Liver (tissue), 9 donors: Measurements from ENCODE around the gene SLCO2A1. TPM values are rescaled to one million over a fixed set of nuclear protein-coding genes. Genes with fewer than 3 reads are reported as not detected.

Experiments
- DNase-seq: peaks from one replicate; pipeline ENCODE4 v3.0.0-alpha.2; 2017; ENCODE audit warnings: low spot score
- H3K27ac ChIP-seq, 2 donors: one replicate each; pipeline ENCODE4 v1.7.0; 2013; ENCODE audit warnings: inconsistent platforms in 2 of 2, low read length in 2 of 2, control low read depth in 1 of 2, low read depth in 1 of 2, mild to moderate bottlenecking in 1 of 2
- H3K27me3 ChIP-seq, 4 donors: one replicate each; pipeline versions ENCODE4 v1.6.1 to v1.7.0; 2013; ENCODE audit warnings: low read length in 3 of 4, inconsistent platforms in 1 of 4, mild to moderate bottlenecking in 1 of 4, moderate library complexity in 1 of 4; ENCODE audit not compliant: control insufficient read depth in 4 of 4, insufficient read depth in 4 of 4
- H3K36me3 ChIP-seq, 4 donors: one replicate each; pipeline versions ENCODE4 v1.6.1 to v1.7.0; 2013; ENCODE audit warnings: low read length in 3 of 4, mild to moderate bottlenecking in 3 of 4, low read depth in 1 of 4, moderate library complexity in 1 of 4; ENCODE audit not compliant: control insufficient read depth in 4 of 4, insufficient read depth in 3 of 4
- H3K4me1 ChIP-seq, 4 donors: one replicate each; pipeline versions ENCODE4 v1.6.1 to v1.7.0; 2013; ENCODE audit warnings: low read length in 3 of 4, mild to moderate bottlenecking in 3 of 4, moderate library complexity in 1 of 4; ENCODE audit not compliant: control insufficient read depth in 4 of 4, insufficient read depth in 4 of 4
- H3K4me3 ChIP-seq, 3 donors: one replicate each; pipeline versions ENCODE4 v1.6.1 to v1.7.0; 2013; ENCODE audit warnings: low read length in 3 of 3, control low read depth in 1 of 3, low read depth in 1 of 3, mild to moderate bottlenecking in 1 of 3
- H3K9ac ChIP-seq, 2 donors: one replicate each; pipeline ENCODE4 v1.7.0; 2013; ENCODE audit warnings: low read length in 2 of 2, mild to moderate bottlenecking in 2 of 2, moderate library complexity in 2 of 2, control low read depth in 1 of 2, low read depth in 1 of 2
- H3K9me3 ChIP-seq, 4 donors: one replicate each; pipeline versions ENCODE4 v1.6.1 to v1.7.0; 2013; ENCODE audit warnings: low read length in 3 of 4; ENCODE audit not compliant: control insufficient read depth in 4 of 4
- EGR1 ChIP-seq, 2 donors: IDR thresholded peaks; 2 replicates each; pipeline ENCODE4 v1.6.1; 2016 to 2018; ENCODE audit warnings: antibody characterized with exemption in 2 of 2, low read depth in 2 of 2
- FOXA1 ChIP-seq: IDR thresholded peaks from 2 replicates; pipeline ENCODE4 v1.6.1; 2016; ENCODE audit warnings: antibody characterized with exemption
- FOXA2 ChIP-seq: IDR thresholded peaks from 2 replicates; pipeline ENCODE4 v1.6.1; 2016; ENCODE audit warnings: antibody characterized with exemption
- GABPA ChIP-seq, 2 donors: IDR thresholded peaks in 1 of 2; conservative IDR thresholded peaks in 1 of 2; 2 replicates each; pipeline ENCODE4 v1.6.1; 2016; ENCODE audit warnings: antibody characterized with exemption in 2 of 2, mild to moderate bottlenecking in 1 of 2, moderate library complexity in 1 of 2
- HNF4A ChIP-seq, 2 donors: conservative IDR thresholded peaks; 2 replicates each; pipeline ENCODE4 v1.6.1; 2016; ENCODE audit warnings: antibody characterized with exemption in 2 of 2, mild to moderate bottlenecking in 2 of 2
- HNF4G ChIP-seq: IDR thresholded peaks from 2 replicates; pipeline ENCODE4 v1.6.1; 2016; ENCODE audit warnings: antibody characterized with exemption
- JUND ChIP-seq, 2 donors: IDR thresholded peaks; 2 replicates each; pipeline ENCODE4 v1.6.1; 2016; ENCODE audit warnings: antibody characterized with exemption in 2 of 2
- NR2F2 ChIP-seq: IDR thresholded peaks from 2 replicates; pipeline ENCODE4 v1.6.1; 2016; ENCODE audit warnings: antibody characterized with exemption
- RAD21 ChIP-seq, 2 donors: IDR thresholded peaks; 2 replicates each; pipeline ENCODE4 v1.6.1; 2016; ENCODE audit warnings: antibody characterized with exemption in 2 of 2, mild to moderate bottlenecking in 2 of 2
- RXRA ChIP-seq, 2 donors: IDR thresholded peaks; 2 replicates each; pipeline ENCODE4 v1.6.1; 2017 to 2018; ENCODE audit warnings: antibody characterized with exemption in 2 of 2, mild to moderate bottlenecking in 1 of 2
- SP1 ChIP-seq: IDR thresholded peaks from 2 replicates; pipeline ENCODE4 v1.6.1; 2018; ENCODE audit warnings: antibody characterized with exemption, mild to moderate bottlenecking
- TAF1 ChIP-seq: conservative IDR thresholded peaks from 2 replicates; pipeline ENCODE4 v1.6.1; 2016; ENCODE audit warnings: antibody characterized with exemption, mild to moderate bottlenecking
- YY1 ChIP-seq: IDR thresholded peaks from 2 replicates; pipeline ENCODE4 v1.6.1; 2016; ENCODE audit warnings: antibody characterized with exemption, mild to moderate bottlenecking
- WGBS: extraction: QIAGEN DNeasy Blood & Tissue Kit; methylation state at CpG from one replicate; pipeline ENCODE4 v1.1.7; 2013; 5-methylcytosine and 5-hydroxymethylcytosine counted together
- polyA plus RNA-seq, 2 donors: library from polyadenylated mRNA; stranded (reverse) in 1 of 2; unstranded in 1 of 2; fragments of 200-250 nt in 1 of 2; fragments of >200 nt in 1 of 2; fragmentation: Nextera tagmentation in 1 of 2; extraction: Ambion mirVana in 1 of 2; gene quantifications; one replicate each; pipeline versions ENCODE4 v1.2.1 to v1.2.3, GENCODE V29; 2013 to 2015
- total RNA-seq, 2 donors: library from RNA; depleted of rRNA; stranded (reverse); fragments of >200 nt; gene quantifications; one replicate each; pipeline ENCODE4 v1.2.3, GENCODE V29; 2014
- TF ChIP-seq, protein P1 (sequence below): IDR thresholded peaks from 2 replicates; pipeline ENCODE4 v1.6.1; 2016; ENCODE audit warnings: antibody characterized with exemption
- TF ChIP-seq, protein P2 (sequence below): IDR thresholded peaks from 2 replicates; pipeline ENCODE4 v1.6.1; 2016; ENCODE audit warnings: antibody characterized with exemption, mild to moderate bottlenecking
- TF ChIP-seq, protein P3 (sequence below): IDR thresholded peaks from 2 replicates; pipeline ENCODE4 v1.6.1; 2016; ENCODE audit warnings: antibody characterized with exemption
- TF ChIP-seq, protein P4 (sequence below): IDR thresholded peaks from 2 replicates; pipeline ENCODE4 v1.6.1; 2016; ENCODE audit warnings: antibody characterized with exemption
- donor health status: healthy.
- donor health status: healthy.
- donor health status: healthy.
- donor health status: healthy.
- donor health status: healthy.

The SLCO2A1 gene
- total and polyA plus RNA-seq, 4 donors: 0.56 to 3.1 (median 2.2) TPM

DNA sequence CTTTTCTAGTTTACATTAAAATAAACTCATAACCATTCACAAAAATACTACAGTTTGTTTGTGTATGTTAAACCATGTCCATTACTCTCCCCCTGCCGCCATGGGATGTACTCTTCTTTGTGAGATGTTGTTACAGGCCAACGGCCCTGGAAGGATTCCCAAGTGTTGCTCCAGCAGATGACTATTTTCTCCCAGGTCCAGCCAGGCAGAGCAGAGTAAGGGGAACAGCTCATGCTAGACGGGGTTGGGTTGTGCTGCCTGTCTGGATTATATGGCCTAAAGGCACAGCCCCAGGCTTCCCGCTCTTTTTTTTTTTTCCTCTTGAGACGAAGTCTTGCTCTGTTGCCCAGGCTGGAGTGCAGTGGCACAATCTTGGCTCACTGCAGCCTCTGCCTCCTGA lies 24.5 kb upstream of the SLCO2A1 start:
- Histone ChIP-seq H3K4me3 (no peak overlapping the region), H3K27me3 (no peaks in the 10 kb centered on the region), H3K36me3 (no peaks in the 10 kb centered on the region), H3K9ac (no peak overlapping the region), H3K4me1 (no peaks in the 10 kb centered on the region), H3K27ac (no peak overlapping the region), H3K9me3 (no peaks in the 10 kb centered on the region)
- TF ChIP-seq, protein P1, sequence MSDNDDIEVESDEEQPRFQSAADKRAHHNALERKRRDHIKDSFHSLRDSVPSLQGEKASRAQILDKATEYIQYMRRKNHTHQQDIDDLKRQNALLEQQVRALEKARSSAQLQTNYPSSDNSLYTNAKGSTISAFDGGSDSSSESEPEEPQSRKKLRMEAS: no peak
- TF ChIP-seq, protein P2, sequence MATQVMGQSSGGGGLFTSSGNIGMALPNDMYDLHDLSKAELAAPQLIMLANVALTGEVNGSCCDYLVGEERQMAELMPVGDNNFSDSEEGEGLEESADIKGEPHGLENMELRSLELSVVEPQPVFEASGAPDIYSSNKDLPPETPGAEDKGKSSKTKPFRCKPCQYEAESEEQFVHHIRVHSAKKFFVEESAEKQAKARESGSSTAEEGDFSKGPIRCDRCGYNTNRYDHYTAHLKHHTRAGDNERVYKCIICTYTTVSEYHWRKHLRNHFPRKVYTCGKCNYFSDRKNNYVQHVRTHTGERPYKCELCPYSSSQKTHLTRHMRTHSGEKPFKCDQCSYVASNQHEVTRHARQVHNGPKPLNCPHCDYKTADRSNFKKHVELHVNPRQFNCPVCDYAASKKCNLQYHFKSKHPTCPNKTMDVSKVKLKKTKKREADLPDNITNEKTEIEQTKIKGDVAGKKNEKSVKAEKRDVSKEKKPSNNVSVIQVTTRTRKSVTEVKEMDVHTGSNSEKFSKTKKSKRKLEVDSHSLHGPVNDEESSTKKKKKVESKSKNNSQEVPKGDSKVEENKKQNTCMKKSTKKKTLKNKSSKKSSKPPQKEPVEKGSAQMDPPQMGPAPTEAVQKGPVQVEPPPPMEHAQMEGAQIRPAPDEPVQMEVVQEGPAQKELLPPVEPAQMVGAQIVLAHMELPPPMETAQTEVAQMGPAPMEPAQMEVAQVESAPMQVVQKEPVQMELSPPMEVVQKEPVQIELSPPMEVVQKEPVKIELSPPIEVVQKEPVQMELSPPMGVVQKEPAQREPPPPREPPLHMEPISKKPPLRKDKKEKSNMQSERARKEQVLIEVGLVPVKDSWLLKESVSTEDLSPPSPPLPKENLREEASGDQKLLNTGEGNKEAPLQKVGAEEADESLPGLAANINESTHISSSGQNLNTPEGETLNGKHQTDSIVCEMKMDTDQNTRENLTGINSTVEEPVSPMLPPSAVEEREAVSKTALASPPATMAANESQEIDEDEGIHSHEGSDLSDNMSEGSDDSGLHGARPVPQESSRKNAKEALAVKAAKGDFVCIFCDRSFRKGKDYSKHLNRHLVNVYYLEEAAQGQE: no peak
- TF ChIP-seq YY1: no peak
- no peak for TF ChIP-seq EGR1 (IDR thresholded peaks at IDR 0.05; ENCODE audit: low read depth in 2 of 2)
- no peak for TF ChIP-seq HNF4A (conservative IDR thresholded peaks at IDR 0.05)
- no peak for TF ChIP-seq JUND (IDR thresholded peaks at IDR 0.05)
- TF ChIP-seq FOXA1: no peak
- TF ChIP-seq RAD21 (IDR thresholded peaks at IDR 0.05): no peak
- TF ChIP-seq NR2F2: no peak
- TF ChIP-seq, protein P3, sequence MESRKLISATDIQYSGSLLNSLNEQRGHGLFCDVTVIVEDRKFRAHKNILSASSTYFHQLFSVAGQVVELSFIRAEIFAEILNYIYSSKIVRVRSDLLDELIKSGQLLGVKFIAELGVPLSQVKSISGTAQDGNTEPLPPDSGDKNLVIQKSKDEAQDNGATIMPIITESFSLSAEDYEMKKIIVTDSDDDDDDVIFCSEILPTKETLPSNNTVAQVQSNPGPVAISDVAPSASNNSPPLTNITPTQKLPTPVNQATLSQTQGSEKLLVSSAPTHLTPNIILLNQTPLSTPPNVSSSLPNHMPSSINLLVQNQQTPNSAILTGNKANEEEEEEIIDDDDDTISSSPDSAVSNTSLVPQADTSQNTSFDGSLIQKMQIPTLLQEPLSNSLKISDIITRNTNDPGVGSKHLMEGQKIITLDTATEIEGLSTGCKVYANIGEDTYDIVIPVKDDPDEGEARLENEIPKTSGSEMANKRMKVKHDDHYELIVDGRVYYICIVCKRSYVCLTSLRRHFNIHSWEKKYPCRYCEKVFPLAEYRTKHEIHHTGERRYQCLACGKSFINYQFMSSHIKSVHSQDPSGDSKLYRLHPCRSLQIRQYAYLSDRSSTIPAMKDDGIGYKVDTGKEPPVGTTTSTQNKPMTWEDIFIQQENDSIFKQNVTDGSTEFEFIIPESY: no peak
- TF ChIP-seq, protein P4, sequence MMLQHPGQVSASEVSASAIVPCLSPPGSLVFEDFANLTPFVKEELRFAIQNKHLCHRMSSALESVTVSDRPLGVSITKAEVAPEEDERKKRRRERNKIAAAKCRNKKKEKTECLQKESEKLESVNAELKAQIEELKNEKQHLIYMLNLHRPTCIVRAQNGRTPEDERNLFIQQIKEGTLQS: no peak
- no peak for TF ChIP-seq GABPA (IDR thresholded peaks at IDR 0.05 in 1 of 2, conservative IDR thresholded peaks at IDR 0.05 in 1 of 2)
- TF ChIP-seq HNF4G: no peak
- TF ChIP-seq TAF1: no peak
- TF ChIP-seq FOXA2: no peak
- TF ChIP-seq SP1: no peak
- WGBS: 94% methylated on average over 5 of the region's 5 CpGs
- DNase-seq: no peak

DNA sequence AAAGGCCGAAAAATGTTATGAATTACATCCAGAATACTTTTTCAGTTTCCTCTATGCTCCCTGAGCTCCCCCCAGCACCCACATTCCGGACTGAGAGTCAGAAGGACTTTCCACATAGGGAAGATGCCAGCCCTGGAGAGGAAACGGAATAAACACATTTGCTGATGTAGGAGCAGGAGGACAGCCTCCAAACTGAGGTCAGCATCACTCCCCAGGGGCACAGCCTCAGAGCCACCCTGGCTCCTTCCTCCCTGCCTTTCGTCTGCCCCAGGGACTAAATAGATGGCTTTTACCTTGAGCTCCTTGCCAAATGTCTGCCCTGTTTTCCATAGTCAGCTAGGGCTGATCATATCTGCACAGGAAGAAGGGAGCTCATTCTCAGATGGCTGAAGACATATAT lies 22.6 kb upstream of the SLCO2A1 start:
- no peak overlapping the region for H3K9ac ChIP-seq
- no peaks in the 10 kb centered on the region for H3K9me3 ChIP-seq
- TF ChIP-seq RAD21 (IDR thresholded peaks at IDR 0.05) (no peak), EGR1 (IDR thresholded peaks at IDR 0.05; ENCODE audit: low read depth in 2 of 2) (no peak), GABPA (IDR thresholded peaks at IDR 0.05 in 1 of 2, conservative IDR thresholded peaks at IDR 0.05 in 1 of 2) (no peak), FOXA1 (no peak), TAF1 (no peak), NR2F2 (no peak), YY1 (no peak), RXRA (IDR thresholded peaks at IDR 0.05) (no peak), FOXA2 (no peak), HNF4A (conservative IDR thresholded peaks at IDR 0.05) (no peak)
- TF ChIP-seq, protein P2: no peak
- TF ChIP-seq, protein P4: no peak
- TF ChIP-seq, protein P3: no peak
- TF ChIP-seq, protein P1: no peak
- DNase-seq: no peak
- H3K27ac ChIP-seq: no peak overlapping the region
- WGBS: 70% methylated on average over 4 of the region's 4 CpGs
- H3K4me3 ChIP-seq: no peak overlapping the region
- no peaks in the 10 kb centered on the region for H3K27me3 ChIP-seq
- no peaks in the 10 kb centered on the region for H3K4me1 ChIP-seq
- H3K36me3 ChIP-seq: no peaks in the 10 kb centered on the region
